ENCODE data around the gene HLA-DMB.

- no peak for TF ChIP-seq CTCF (IDR thresholded peaks at IDR 0.05)
- TF ChIP-seq POLR2A (IDR thresholded peaks at IDR 0.05) = no peak
These were observed 19.7 kb upstream of the HLA-DMB start for GRCh38 chr6:32960563-32960962.
